K562 (cell line): ENCODE results near the gene DYNLT4. TPM values are rescaled to one million over a fixed set of nuclear protein-coding genes. Genes with fewer than 3 reads are reported as not detected.

Source experiments
- CBFB ChIP-seq: sonication (generic); formaldehyde crosslinking; IDR thresholded peaks from 2 replicates; pipeline ENCODE4 v1.4.0; 2020; ENCODE audit warnings: mild to moderate bottlenecking, missing genetic modification reagents
- CBX3 ChIP-seq, 2 experiments: IDR thresholded peaks; 1 replicate in 1 of 2; 2 replicates in 1 of 2; pipeline ENCODE4 v1.6.1; 2012; ENCODE audit warnings: inconsistent platforms in 2 of 2, low read length in 2 of 2, borderline replicate concordance in 1 of 2, control low read depth in 1 of 2
- EP300 ChIP-seq: IDR thresholded peaks from 2 replicates; pipeline ENCODE4 v1.6.1; 2012; ENCODE audit warnings: low read length, improper control_type of control experiment
- ETV1 ChIP-seq: fragments of 450-650 bp; conservative IDR thresholded peaks from 2 replicates; pipeline ENCODE4 v1.6.1; 2016; ENCODE audit warnings: missing genetic modification characterization, control low read depth, low read depth, missing compliant biosample characterization
- FOS ChIP-seq: IDR thresholded peaks from 3 replicates; pipeline ENCODE4 v1.6.1; 2011; ENCODE audit not compliant: insufficient read length; ENCODE audit errors: extremely low read depth
- HLTF ChIP-seq: fragments of 450-650 bp; IDR thresholded peaks from 2 replicates; pipeline ENCODE4 v1.6.1; 2016
- KDM2B ChIP-seq: fragments of 250-450 bp; sonication (Bioruptor Pico); IDR thresholded peaks from 2 replicates; pipeline ENCODE4 v1.8.0; 2021; ENCODE audit warnings: mild to moderate bottlenecking, moderate library complexity
- MEF2A ChIP-seq: IDR thresholded peaks from 2 replicates; pipeline ENCODE4 v1.6.1; 2011; ENCODE audit warnings: low read depth, mild to moderate bottlenecking, low read length, moderate library complexity; ENCODE audit not compliant: control insufficient read depth
- NCOR1 ChIP-seq: fragments of 450-650 bp; IDR thresholded peaks from 2 replicates; pipeline ENCODE4 v1.6.1; 2016; ENCODE audit warnings: mild to moderate bottlenecking, moderate library complexity
- PHF20 ChIP-seq: fragments of 450-650 bp; IDR thresholded peaks from 2 replicates; pipeline ENCODE4 v1.6.1; 2018; ENCODE audit not compliant: partially characterized antibody
- PKNOX1 ChIP-seq: fragments of 450-650 bp; IDR thresholded peaks from 2 replicates; pipeline ENCODE4 v1.6.1; 2016
- POLR2B ChIP-seq: fragments of 450-650 bp; IDR thresholded peaks from 2 replicates; pipeline ENCODE4 v1.6.1; 2018; ENCODE audit warnings: low read depth; ENCODE audit not compliant: partially characterized antibody
- RBM15 ChIP-seq: fragments of 200-400 bp; formaldehyde crosslinking; IDR thresholded peaks from 2 replicates; pipeline ENCODE4 v1.6.1; 2018; ENCODE audit warnings: mild to moderate bottlenecking, low read length, moderate library complexity; ENCODE audit not compliant: insufficient read depth
- SMAD1 ChIP-seq: fragments of 150-350 bp; IDR thresholded peaks from 2 replicates; pipeline ENCODE4 v1.6.1; 2014; ENCODE audit warnings: low read length, low read depth; ENCODE audit not compliant: partially characterized antibody
- SNIP1 ChIP-seq: fragments of 450-650 bp; IDR thresholded peaks from 2 replicates; pipeline ENCODE4 v1.7.1; 2017; ENCODE audit warnings: low read depth, mild to moderate bottlenecking
- SOX6 ChIP-seq: fragments of 450-650 bp; IDR thresholded peaks from 2 replicates; pipeline ENCODE4 v1.6.1; 2014; ENCODE audit warnings: mild to moderate bottlenecking
- TCFL5 ChIP-seq: fragments of 250-450 bp; sonication (Bioruptor Pico); conservative IDR thresholded peaks from 2 replicates; pipeline ENCODE4 v1.6.1; 2021; ENCODE audit warnings: mild to moderate bottlenecking, moderate library complexity, matching md5 sums
- TFAP4 ChIP-seq: sonication (generic); formaldehyde crosslinking; IDR thresholded peaks from 2 replicates; pipeline ENCODE4 v1.8.0; 2022; ENCODE audit warnings: missing genetic modification reagents, mild to moderate bottlenecking, moderate library complexity, borderline replicate concordance
- XRCC3 ChIP-seq: fragments of 450-650 bp; IDR thresholded peaks from 2 replicates; pipeline ENCODE4 v1.6.1; 2017; ENCODE audit warnings: mild to moderate bottlenecking, moderate library complexity
- ZBTB9 ChIP-seq: fragments of 450-650 bp; formaldehyde crosslinking; IDR thresholded peaks from 2 replicates; pipeline ENCODE4 v1.4.0; 2020; ENCODE audit warnings: mild to moderate bottlenecking, moderate library complexity
- ZNF217 ChIP-seq: sonication (generic); formaldehyde crosslinking; IDR thresholded peaks from 2 replicates; pipeline ENCODE4 v1.8.0; 2022; ENCODE audit warnings: mild to moderate bottlenecking, missing genetic modification reagents
- ZNF23 ChIP-seq: fragments of 250-450 bp; sonication (Bioruptor Pico); IDR thresholded peaks from 2 replicates; pipeline ENCODE4 v1.4.0; 2020; ENCODE audit warnings: mild to moderate bottlenecking
- polyA plus RNA-seq, 8 experiments: library from polyadenylated mRNA; depleted of rRNA in 4 of 8; stranded (reverse) in 5 of 8; unstranded in 3 of 8; fragments of >200 nt; fragmentation: Nextera tagmentation in 2 of 8; fragmentation: Illumina TruSeq in 1 of 8; extraction: Ambion mirVana in 2 of 8; extraction: Trizol in 1 of 8; gene quantifications; 2 replicates each; pipeline versions ENCODE4 v1.2.1 to v1.2.3, GENCODE V29; 2011 to 2014; ENCODE audit warnings: inconsistent platforms in 1 of 8, missing spikeins in 1 of 8
- total RNA-seq, 7 experiments: library from RNA; depleted of rRNA in 6 of 7; stranded (reverse); fragments of >200 nt in 6 of 7; fragmentation: Illumina TruSeq in 2 of 7; extraction: Trizol in 2 of 7; gene quantifications; 2 replicates each; pipeline versions ENCODE4 v1.2.1 to v1.2.3, GENCODE V29; 2011 to 2021; ENCODE audit warnings: low replicate concordance in 1 of 7
- TF ChIP-seq, protein P1 (sequence below): fragments of 450-650 bp; formaldehyde crosslinking; conservative IDR thresholded peaks from 2 replicates; pipeline ENCODE4 v1.4.0; 2022; ENCODE audit warnings: mild to moderate bottlenecking, missing genetic modification characterization
- TF ChIP-seq, protein P2 (sequence below): fragments of 450-650 bp; IDR thresholded peaks from 2 replicates; pipeline ENCODE4 v1.6.1; 2017; ENCODE audit warnings: mild to moderate bottlenecking, moderate library complexity

Gene DYNLT4
- total and polyA plus RNA-seq, 9 of the 15 experiments (the other 6 are each of a cell fraction or from before 2014, with no cell fraction given), result 0.29 to 0.73 TPM; not detected in 7

DNA sequence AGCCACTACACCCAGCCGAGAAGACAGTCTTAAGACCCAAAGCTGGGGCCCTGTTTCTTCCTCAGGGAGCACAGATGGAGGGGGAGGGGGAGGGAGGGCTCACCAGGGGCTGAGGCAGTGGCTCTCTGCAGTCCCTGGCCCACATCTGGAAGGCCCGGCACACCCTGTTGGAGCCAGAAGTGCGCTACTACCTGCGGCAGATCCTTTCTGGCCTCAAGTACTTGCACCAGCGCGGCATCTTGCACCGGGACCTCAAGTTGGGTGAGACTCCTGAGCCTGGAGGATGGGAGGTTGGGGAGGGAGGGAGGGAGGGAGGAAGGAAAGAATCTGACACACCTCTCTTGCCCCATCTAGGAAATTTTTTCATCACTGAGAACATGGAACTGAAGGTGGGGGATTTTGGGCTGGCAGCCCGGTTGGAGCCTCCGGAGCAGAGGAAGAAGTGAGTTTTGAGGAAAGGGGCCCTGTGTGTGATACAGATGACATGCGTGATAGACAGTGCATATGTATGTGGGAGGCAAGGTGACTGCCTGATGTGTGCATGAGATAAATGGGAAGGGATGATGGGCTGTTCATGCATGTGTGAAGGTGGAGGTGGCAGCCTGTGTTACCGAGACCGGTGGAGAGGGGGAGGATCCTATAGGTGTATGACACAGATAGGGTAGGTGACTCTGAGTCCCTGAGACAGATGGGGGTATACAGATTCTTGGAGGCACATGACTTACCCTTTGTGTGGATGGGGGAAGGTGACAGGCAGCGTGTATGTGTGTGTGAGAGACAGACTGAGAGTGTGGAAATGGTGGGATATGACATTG, 5.5 kb downstream of the DYNLT4 start (continued):
- TF ChIP-seq RBM15 (no peak), CBFB (no peak), KDM2B (CRISPR knock-in tag) (no peak), EP300 (peak; percentile 56), TCFL5 (CRISPR knock-in tag) (no peak), ZNF217 (CRISPR knock-in tag) (no peak), POLR2B (no peak), MEF2A (no peak), CBX3 (IDR thresholded peaks at IDR 0.05; ENCODE audit: borderline replicate concordance in 1 of 2, low read length in 2 of 2) (no peak), PHF20 (no peak), SOX6 (peak; percentile 52), FOS (no peak), SNIP1 (no peak), PKNOX1 (peak; percentile 69), NCOR1 (peak; percentile 59), XRCC3 (no peak), ZBTB9 (CRISPR knock-in tag) (no peak), SMAD1 (no peak), TFAP4 (CRISPR knock-in tag) (no peak), HLTF (no peak), ETV1 (tag) (no peak), ZNF23 (CRISPR knock-in tag) (no peak)
- TF ChIP-seq, protein P1, sequence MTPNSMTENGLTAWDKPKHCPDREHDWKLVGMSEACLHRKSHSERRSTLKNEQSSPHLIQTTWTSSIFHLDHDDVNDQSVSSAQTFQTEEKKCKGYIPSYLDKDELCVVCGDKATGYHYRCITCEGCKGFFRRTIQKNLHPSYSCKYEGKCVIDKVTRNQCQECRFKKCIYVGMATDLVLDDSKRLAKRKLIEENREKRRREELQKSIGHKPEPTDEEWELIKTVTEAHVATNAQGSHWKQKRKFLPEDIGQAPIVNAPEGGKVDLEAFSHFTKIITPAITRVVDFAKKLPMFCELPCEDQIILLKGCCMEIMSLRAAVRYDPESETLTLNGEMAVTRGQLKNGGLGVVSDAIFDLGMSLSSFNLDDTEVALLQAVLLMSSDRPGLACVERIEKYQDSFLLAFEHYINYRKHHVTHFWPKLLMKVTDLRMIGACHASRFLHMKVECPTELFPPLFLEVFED (CRISPR knock-in tag), result peak; percentile 61; the same call in 1 of the 2 replicates
- TF ChIP-seq, protein P2, sequence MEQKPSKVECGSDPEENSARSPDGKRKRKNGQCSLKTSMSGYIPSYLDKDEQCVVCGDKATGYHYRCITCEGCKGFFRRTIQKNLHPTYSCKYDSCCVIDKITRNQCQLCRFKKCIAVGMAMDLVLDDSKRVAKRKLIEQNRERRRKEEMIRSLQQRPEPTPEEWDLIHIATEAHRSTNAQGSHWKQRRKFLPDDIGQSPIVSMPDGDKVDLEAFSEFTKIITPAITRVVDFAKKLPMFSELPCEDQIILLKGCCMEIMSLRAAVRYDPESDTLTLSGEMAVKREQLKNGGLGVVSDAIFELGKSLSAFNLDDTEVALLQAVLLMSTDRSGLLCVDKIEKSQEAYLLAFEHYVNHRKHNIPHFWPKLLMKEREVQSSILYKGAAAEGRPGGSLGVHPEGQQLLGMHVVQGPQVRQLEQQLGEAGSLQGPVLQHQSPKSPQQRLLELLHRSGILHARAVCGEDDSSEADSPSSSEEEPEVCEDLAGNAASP, result no peak
